Glutamatergic neuron (in vitro differentiated cells): ENCODE data around the gene TXNRD1. TPM values are rescaled to one million over a fixed set of nuclear protein-coding genes. Genes with fewer than 3 reads are reported as not detected.

Experiments
- DNase-seq: peaks from one replicate; pipeline ENCODE4 v3.0.0; 2022
- H3K27ac Mint-ChIP-seq: one replicate; pipeline ENCODE4 v1.8.0; 2020; ENCODE audit warnings: mild to moderate bottlenecking, mixed read lengths, inconsistent platforms; ENCODE audit not compliant: unreplicated experiment
- H3K27me3 Mint-ChIP-seq: one replicate; pipeline ENCODE4 v1.8.0; 2020; ENCODE audit warnings: mild to moderate bottlenecking, moderate library complexity, mixed read lengths, inconsistent platforms; ENCODE audit not compliant: unreplicated experiment
- H3K36me3 Mint-ChIP-seq: one replicate; pipeline ENCODE4 v1.8.0; 2020; ENCODE audit warnings: mild to moderate bottlenecking, mixed read lengths, inconsistent platforms; ENCODE audit not compliant: unreplicated experiment
- H3K4me1 Mint-ChIP-seq: one replicate; pipeline ENCODE4 v1.8.0; 2020; ENCODE audit warnings: mild to moderate bottlenecking, low read depth, mixed read lengths, inconsistent platforms; ENCODE audit not compliant: unreplicated experiment
- H3K4me3 Mint-ChIP-seq: one replicate; pipeline ENCODE4 v1.8.0; 2020; ENCODE audit warnings: mild to moderate bottlenecking, mixed read lengths, inconsistent platforms; ENCODE audit not compliant: unreplicated experiment
- H3K9me3 Mint-ChIP-seq: one replicate; pipeline ENCODE4 v1.8.0; 2020; ENCODE audit warnings: mild to moderate bottlenecking, moderate library complexity, mixed read lengths, inconsistent platforms; ENCODE audit not compliant: unreplicated experiment
- CTCF ChIP-seq: fragments of 200-600 bp; sonication (generic); IDR thresholded peaks from one replicate; pipeline ENCODE4 v1.5.0; 2021; ENCODE audit not compliant: partially characterized antibody, unreplicated experiment
- total RNA-seq: library from RNA; stranded (reverse); fragmentation: NEBNext Ultra II Directional; extraction: Animal tissue kit (Norgen Biotek cat#: 25700); gene quantifications from one replicate; pipeline ENCODE4 v1.2.1, GENCODE V29; 2021; ENCODE audit not compliant: unreplicated experiment

The TXNRD1 gene
- total RNA-seq, 1 donor from 2014 or later: 81.1 TPM

DNA sequence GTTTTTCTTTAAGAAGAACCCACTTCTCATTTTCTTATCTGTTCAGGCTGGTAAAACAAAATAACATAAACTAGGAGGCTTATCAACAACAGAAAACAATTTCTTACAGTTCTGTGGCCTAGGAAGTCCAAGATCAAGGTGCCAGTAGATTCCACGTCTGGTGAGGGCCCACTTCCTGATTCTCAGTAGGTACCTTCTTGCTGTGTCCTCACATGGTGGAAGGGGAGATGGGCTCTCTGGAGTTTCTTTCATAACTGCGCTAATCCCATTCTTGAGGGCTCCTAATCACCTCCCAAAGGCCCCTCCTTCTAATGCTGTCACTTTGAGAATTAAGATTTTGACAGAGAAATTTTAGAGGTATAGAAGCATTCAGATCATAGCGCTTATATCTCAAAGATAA is 33.4 kb downstream of the TXNRD1 start:
- Mint-ChIP-seq H3K4me3 (no peak overlapping the region), H3K27ac (no peak overlapping the region), H3K4me1 (peaks cover 2% of the 10 kb centered on the region), H3K27me3 (peaks cover 2% of the 10 kb centered on the region), H3K9me3 (no peaks in the 10 kb centered on the region), H3K36me3 (no peaks in the 10 kb centered on the region)
- DNase-seq: no peak
- no peak for TF ChIP-seq CTCF

- Mint-ChIP-seq H3K36me3 (no peaks in the 10 kb centered on the region), H3K27me3 (peaks cover 2% of the 10 kb centered on the region), H3K4me1 (peaks cover 2% of the 10 kb centered on the region), H3K4me3 (no peak overlapping the region), H3K27ac (no peak overlapping the region), H3K9me3 (no peaks in the 10 kb centered on the region)
- TF ChIP-seq CTCF: no peak
- no peak for DNase-seq
Observed at GRCh38 chr12:104249898-104250297, 34.3 kb downstream of the TXNRD1 start.

DNA sequence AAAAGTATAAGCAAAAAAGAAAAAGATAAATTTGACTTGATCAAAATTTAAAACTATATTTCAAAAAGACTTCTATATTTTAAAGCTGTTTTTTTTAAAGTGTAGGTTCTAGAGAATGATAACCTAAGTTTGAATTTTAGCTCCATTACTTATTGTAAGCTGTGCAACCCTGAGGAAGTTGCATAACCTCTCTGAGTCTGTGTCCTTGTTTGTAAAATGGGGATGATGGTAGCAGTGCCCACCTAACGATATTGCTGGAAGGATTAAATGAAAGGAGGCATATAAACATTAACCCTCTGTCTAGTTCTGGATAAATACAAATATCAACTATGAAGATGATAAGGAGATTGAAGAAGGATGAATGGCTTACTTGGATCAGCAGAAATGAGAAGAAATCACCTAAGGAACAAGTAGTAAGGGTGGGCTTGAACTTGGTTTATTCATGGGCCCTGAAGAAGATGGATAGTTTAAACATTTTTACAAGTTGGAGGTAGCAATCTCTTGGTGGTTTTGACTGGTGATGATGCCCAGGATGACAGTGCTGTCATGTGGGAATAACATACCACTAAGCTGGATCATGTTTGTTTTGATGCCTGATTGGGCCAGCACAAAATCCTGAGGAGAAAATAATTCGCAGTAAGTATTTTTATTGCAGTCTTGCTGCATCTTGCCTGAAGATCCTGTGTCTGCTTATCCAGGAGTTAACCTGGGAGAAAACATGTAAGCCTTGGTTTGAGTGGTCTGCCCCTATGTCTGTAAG is 35.0 kb downstream of the TXNRD1 start:
- no peaks in the 10 kb centered on the region for H3K9me3 Mint-ChIP-seq
- H3K27me3 Mint-ChIP-seq: peaks cover 2% of the 10 kb centered on the region
- no peaks in the 10 kb centered on the region for H3K36me3 Mint-ChIP-seq
- no peak overlapping the region for H3K4me3 Mint-ChIP-seq
- H3K4me1 Mint-ChIP-seq: peaks cover 2% of the 10 kb centered on the region
- no peak for TF ChIP-seq CTCF
- DNase-seq: no peak
- no peak overlapping the region for H3K27ac Mint-ChIP-seq

DNA sequence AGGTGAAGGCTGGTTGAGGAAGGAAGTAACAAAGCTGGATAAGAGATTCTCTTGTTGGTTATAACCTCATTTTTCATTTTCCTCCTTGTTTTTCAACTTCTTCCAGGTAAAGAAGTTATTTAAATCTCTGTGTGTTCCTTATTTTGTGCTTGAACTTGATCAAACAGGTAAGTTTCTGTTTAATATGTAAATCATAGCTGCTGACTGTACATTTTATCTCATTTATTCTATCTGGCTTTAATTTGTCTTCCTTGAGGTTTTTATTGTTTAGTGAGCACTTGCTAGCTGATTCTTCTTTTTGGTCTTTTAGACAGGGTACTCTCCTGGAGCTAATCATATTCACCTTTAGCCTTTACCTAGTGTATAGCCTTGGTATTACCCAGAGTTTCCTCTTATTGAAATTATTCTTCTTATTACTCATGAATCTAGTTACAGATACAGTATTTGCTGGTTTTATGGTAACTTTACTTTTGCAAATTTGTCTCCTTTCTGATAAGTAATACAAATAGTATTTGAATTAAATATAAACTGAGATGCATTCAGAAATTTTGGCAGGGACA is 42.4 kb downstream of the TXNRD1 start:
- TF ChIP-seq CTCF: no peak

DNA sequence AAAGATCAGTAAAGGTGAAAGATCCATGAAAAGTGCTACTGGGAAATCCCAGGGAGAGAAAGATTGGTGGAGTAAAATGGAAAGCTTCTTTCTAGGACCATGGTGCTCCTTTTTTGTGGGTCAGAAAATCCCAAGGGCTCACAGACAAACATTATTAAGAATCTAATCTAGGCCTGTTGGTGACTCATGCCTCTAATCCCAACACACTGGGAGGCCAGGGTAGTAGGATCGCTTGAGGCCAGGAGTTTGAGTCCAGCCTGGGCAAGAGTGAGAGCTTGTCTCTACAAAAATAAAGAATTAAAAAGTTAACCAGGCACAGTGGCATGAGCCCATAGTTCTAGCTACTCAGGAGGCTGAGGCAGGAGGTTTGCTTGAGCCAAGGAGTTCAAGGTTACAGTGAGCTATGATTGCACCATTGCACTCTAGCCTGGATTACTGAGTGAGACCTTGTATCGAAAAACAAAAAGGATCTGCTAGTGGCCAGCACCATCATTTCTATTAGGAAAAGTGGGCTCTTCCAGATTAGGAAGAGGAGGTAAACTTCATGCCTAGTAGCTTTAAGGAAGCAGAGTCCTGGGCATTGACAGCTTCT is 43.0 kb downstream of the TXNRD1 start:
- Mint-ChIP-seq H3K27me3 (no peaks in the 10 kb centered on the region), H3K4me3 (no peak overlapping the region), H3K36me3 (no peaks in the 10 kb centered on the region), H3K27ac (no peak overlapping the region), H3K4me1 (no peaks in the 10 kb centered on the region), H3K9me3 (no peaks in the 10 kb centered on the region)
- TF ChIP-seq CTCF: no peak
- DNase-seq: no peak

More for the DNA sequence above, 42.4 kb downstream of the TXNRD1 start:
- no peak for DNase-seq
- no peak overlapping the region for H3K4me3 Mint-ChIP-seq
- H3K4me1 Mint-ChIP-seq: no peaks in the 10 kb centered on the region
- no peak overlapping the region for H3K27ac Mint-ChIP-seq
- no peaks in the 10 kb centered on the region for H3K27me3 Mint-ChIP-seq
- no peaks in the 10 kb centered on the region for H3K9me3 Mint-ChIP-seq
- no peaks in the 10 kb centered on the region for H3K36me3 Mint-ChIP-seq
